Stimulated activated CD4-positive, alpha-beta T cell treated with anti-CD3 and anti-CD28 coated beads, Interleukin-1b, Interleukin-23, amount 100 ng/mL, for 4 hours (primary cell): ENCODE results near the gene RNASE4.
A peak's percentile ranks its signal among the peaks of the same experiment; 100 is the strongest.
"Not testable (repeated sequence)": the region's sequence is repeated elsewhere in the genome, so short reads cannot be mapped to it uniquely, and the experiment has no call there.

Source experiments
- DNase-seq, 2 donors: peaks; one replicate each; pipeline ENCODE4 v3.0.0-alpha.2; 2020; ENCODE audit warnings: low read depth in 2 of 2

The RNASE4 gene, protein sequence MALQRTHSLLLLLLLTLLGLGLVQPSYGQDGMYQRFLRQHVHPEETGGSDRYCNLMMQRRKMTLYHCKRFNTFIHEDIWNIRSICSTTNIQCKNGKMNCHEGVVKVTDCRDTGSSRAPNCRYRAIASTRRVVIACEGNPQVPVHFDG

DNA sequence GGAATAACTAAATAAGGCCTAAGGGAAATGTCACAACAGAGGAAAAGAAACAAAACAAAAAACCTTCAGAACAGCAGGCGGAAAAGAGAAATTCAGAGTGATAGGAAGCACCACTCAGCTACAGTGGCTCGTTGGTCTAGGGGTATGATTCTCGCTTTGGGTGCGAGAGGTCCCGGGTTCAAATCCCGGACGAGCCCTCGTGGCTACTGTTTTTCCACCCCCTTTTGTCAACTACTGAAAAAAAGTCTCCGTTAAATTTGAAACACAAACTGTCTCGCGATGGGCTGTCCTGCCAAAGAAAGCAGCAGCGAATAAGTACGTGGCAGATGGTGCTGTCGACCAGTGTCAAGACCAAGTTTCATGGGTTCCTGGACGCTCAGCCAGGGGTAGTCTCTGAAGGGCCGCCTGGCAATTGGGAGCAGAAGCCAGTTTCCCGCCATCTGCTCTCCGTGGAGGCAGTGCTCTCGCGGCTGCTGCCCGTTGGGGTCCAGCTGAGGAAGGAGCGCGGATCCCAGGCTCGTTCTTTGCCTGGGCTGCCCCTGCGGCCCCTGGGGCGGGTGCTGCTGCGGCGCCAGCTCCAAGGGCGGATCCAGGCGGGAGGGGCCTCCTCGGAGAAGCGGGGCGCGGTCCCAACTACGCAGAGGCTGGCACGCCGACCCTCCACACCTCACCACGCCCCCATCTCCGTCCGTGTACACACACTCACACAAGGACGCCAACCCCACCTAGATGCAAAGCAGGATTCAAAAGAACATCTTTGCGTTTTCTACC, at the start of gene RNASE4:
Gene RNASE4 (plus strand): TSS at position 670 of the 771 bp plus-strand sequence. CDS start 14,812 bp downstream, outside the sequence.
- peak; percentile 71 to 85 for DNase-seq

DNA sequence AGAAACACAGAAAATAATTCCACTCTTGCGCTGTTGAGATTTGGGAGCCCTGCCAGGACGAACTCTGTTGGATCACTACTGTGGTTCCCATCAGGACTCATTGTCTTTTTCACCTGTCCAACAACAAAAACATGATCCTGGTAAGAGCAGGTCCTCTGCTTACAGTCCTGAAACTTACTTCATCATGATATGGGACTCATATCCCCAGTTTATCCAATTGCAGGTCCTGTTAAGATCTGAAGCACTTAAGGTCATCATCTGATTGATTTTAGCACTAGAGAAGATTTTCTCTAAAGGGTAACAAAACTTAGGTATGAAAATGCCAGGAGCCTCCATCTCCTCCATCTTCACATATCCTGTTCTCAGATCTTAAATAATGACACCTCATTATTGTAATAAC, 42.8 kb upstream of the RNASE4 start, which contains the start of gene OR6S1:
Gene OR6S1 (minus strand): TSS at position 101 of the 400 bp plus-strand sequence. CDS start 0 bp downstream, at position 101.
- no peak for DNase-seq

DNA sequence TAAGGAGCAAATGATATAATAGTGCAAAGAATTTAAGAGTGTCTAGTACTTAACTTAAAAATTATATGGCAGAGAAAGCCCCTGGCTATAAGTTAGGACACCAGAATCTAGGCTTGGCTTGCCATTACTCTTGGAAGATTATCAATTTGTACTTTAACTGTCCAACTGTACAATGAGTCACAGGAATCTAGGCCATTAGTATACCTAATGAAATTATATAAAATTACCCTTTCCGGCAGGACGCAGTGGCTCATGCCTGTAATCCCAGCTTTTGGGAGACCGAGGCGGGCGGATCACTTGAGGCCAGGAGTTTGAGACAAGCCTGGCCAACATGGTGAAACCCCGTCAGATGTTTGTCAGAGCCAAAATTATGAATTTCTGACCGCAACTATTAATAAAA, 42.2 kb upstream of the RNASE4 start:
- no peak for DNase-seq

DNA sequence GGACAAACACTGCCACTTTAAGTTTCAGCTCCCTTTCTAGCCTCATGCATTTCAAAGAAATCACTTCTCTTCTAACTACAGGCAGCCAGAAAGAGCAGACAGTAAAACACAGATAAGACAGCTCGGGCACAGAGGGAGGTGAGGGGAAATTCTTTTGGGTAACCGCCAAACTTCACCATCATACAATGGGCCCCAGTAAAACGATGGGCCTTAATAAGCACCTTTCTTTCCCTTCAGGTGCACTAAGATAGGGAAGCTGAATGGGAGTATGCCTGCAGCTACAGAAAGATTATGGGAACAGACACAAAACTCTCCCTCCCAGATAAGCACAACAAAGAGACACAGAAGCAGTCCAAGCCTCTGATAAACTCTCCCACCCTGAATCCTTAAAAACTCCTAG, 41.6 kb upstream of the RNASE4 start:
- DNase-seq, result not testable (repeated sequence)

DNA sequence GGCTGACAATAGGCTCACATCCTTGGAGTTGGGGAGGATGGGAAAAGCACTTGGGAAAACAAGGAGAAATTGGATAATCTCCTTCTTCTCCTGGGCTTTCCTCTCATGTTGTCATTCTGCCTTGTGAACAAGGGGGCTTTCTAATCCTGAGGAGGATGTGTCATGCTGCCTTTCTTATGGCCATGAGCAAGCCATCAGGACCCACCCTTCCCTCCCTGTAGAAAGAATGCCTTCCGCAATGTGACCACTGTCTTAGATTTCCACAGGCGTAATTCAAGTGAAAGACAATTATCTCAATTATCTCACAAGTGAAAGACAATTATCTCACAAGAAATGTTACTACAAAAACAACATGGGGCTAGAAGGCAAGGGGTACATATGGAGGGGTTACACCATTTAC, 39.8 kb upstream of the RNASE4 start:
- DNase-seq, result no peak

DNA sequence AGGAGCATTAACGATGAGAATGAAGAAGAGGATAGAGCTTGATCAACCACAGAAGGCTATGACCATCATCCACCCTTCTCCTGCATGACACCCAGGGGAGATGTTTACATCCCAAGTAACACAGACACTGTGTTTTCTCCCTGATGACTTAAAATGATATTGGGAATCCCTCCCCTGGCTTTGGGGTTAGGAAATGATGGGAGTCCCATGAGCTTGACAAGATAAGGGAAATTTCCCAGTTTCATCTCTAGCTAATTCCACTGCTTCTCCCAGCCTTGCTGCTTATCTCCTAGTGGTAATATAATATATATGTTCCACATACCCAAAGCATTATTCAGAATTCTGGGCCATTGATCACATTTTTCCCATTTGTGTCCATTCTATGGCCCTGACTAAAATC, 38.9 kb upstream of the RNASE4 start:
- DNase-seq, result no peak

DNA sequence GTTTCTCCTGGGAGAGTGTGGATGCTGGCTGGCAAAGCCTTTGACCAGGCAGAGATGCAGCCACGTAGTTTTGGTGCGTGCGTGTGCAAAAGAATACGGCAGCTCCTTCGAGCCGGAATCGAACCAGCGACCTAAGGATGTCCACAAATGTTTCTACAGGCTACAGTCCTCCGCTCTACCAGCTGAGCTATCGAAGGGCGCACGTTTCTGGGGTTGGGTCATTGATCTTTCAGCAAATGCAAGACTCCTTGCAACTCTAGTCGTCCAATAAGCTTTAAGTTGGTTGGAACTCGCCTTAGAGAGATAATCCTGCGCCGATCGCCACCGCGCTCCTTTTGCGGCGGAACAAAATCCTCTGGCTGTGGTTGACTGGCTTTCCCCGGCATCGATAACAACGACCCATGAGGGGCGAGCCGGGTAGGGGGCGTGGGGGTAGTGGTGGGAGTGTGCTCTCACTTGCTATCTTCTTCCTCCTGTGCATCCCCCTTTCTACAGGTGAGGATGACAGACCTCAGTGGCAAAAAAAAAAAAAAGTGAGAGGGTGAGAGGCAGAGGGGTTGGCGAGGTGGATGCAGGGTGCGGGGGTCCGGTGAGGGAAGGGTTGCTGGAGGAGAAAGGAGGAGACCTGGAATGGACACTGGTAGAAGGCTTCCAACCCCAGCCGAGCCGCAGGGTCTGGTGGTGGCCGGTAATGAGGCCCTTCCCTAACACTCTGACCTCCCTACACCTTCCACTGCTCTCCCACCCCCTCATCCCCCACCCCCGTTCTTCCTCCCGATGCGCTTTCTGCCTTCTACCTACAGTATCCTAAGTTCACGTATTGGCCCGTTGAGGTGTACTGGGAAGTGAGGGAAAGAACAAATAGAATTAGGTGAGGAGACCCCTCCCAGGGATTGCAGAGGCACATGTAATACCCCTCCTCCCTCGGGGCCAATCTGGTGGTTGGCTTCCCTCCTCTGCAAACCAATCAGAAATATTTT, 31.1 kb upstream of the RNASE4 start:
- peak in 1 of 2 donors; percentile 41 for DNase-seq

DNA sequence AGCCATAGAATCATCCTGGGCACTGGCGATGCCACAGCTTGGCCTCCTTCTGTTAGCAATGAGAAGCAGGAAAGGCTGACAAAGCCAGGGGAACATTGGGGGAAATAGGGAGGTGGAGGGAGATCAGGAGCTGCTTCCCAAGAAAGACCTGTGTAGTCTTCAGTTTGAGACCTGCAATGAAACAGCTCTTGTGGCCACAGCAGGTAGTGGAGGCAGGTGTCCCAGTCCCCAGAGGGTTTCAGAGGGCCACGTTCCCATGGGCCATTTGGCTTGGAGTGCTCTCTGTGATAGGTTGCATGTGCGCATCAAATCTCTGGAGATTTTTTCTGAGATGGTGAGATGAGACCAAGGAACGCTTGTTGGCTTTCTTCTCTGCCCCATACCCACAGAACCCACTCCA, 28.5 kb upstream of the RNASE4 start:
- no peak for DNase-seq

DNA sequence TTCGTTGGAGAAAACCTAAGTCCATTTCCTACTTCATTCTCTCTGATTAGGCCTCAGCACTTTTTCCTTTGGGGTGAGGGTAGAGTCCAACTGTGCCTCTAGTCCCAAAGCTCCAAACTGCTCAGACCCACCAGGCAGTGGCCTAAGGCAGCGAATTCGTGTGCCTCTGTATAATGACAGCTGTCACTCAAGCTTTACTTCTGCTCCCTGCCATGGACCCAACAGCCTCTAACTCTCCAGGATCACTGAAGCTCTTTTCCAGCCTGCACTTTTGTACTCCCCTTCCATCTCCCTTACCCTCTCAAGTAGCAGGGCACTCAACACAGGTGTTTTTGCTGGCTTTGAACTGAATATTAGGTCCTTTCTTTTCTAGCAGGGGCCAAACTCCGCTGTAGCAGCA, 28.1 kb upstream of the RNASE4 start:
- no peak for DNase-seq

DNA sequence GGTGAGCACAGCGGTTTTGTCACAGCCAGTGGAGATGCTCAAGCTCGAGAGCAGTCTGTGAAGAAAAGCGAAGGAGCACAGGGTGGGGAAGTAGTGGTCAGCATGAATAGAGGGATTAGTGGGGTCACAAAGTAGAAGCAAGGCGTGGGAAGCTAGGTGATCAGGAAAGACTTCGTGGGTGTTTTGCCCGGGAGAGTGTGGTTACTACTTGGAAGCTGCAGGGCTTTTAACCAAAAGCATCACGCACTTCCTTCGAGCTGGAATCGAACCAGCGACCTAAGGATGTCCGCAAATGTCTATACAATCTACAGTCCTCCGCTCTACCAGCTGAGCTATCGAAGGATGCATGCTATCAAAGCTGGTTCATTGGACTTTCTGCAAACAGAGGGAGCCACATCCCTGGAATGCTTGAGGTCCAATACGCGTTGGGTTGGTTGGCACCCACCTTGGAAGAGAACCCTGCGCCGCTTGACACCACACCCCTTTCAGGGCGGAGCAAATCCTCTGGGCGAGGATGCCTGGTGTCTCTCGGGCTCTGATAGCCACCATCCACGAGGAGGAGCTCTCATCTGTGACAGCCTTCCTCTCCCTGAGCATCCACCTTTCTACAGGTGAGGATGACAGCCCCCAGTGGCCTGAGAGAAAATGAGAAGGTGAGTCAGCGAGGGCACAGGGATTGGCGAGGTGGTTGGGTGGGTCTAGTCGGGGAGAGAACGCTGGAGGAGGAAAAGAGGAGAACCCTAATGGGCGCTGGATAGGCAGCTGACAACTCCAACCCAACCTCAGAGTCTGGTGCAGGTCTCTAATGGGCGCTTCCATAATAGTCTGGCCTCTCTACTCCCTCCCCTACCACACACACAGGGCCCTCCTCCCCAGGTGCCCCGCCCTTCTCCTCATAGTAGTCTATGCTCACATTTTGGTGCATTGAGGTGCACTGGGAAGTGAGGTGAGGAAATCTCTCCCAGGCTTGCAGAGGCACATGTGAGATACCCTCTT, 26.8 kb upstream of the RNASE4 start:
- DNase-seq, result no peak

DNA sequence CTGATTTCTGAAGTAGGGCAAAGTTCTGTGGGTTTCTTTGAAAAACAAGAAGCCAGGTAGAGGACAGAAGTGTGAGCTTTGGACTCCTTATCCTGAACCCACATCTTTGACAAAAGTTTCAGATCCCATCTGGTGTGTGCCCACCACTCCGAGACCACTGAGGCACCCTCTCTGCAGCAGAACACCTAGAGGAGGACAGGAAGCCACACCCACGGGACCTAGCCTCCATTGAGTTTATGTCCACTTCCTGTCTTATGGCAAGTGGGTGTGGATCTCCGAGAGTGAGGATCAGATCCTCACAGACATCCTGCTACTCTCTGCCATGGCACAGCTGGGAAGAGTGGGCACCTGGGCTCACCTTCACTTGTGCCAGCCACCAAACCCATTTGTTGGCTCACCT, 26.1 kb upstream of the RNASE4 start:
- DNase-seq, result no peak

DNA sequence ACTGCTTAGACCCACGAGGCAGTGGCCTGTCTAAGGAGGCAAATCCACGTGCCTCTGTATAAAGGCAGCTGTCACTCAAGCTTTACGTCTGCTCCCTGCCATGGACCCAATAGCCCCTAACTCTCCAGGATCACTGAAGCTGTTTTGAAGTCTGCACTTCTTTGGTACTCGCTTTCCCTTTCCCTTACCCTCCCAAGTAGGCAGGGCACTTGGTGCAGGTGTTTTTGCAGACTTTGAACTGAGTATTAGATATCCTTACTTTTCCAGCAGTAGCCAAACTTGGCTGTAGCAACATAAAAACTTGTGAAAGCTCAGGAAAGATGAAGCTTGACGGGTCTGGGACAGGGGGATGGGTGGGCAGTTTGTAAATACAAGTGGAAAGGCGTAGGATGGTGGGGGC, 25.0 kb upstream of the RNASE4 start:
- no peak for DNase-seq

DNA sequence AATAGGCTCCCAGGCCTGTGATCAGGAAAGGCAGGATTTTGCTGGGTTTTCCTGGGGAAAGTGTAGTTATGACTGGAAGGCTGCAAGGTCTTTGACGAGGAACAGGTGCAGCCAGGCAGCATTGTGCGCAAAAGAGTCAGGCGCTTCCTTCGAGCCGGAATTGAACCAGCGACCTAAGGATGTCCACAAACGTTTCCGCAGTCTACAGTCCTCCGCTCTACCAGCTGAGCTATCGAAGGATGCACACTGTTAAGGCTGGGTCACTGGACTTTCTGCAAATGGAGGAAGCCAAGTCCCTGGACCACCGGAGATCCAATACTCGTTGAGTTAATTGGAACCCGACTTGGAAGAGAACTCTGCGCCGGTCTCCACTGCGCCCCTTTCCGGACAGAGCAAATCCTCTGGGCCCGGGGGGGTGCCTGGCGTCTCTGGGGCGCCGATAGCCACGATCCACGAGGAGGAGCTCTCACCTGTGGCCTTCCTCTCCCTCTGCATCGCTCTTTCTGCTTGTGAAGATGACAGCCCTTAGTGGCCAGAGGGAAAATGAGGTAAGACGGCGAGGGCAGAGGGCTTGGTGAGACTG, 24.5 kb upstream of the RNASE4 start:
- no peak for DNase-seq

DNA sequence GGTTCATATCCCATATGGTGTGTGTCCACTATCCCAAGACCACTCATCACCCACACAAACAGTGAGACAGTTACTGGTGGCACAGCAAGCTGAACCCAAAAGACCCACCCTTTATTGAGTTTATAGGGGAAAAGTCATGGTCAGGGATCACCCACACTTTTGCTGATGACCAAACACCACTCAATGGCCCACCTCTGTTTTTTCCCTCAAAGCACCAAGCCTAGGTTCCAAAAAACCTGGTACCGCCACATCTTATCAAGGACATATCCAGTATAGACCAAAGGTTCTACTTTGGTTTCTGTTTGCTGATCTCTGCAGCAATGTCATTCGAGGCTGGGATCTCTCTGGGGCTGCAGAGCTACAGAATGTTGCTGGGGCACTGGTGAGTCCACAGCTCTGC, 23.2 kb upstream of the RNASE4 start:
- DNase-seq, result no peak

DNA sequence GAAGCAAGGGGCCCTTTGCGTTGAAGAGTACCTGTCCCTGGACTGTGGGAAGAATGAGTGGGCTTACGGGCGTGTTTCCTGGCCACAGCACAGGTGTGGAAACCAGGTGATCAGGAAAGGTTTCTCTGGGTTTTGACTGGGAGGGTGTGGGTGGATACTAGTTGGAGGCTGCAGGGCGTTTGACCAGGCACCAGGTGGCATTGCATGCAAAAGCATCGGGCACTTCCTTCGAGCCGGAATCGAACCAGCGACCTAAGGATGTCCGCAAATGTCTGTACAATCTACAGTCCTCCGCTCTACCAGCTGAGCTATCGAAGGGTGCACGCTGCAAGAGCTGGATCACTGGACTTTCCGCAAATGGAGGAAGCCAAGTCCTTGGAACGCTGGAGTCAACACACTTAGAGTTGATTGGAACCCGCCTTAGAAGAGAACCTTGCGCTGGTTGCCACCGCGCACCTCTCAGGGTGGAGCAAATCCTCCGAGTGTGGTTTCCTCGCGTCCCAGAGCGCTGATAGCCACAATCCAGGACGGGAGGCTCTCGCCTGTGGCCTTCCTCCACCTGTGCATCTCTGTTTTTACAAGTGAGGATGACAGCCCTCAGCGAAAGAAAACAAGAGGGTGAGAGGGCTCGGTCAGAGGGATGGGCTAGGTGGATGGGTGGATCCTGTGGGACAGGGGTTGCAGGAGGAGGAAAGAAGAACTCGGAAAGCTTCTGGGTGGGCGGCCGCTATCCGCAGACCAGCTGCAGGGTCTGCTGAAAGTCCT, 21.2 kb upstream of the RNASE4 start:
- peak; percentile 62 to 68 for DNase-seq

DNA sequence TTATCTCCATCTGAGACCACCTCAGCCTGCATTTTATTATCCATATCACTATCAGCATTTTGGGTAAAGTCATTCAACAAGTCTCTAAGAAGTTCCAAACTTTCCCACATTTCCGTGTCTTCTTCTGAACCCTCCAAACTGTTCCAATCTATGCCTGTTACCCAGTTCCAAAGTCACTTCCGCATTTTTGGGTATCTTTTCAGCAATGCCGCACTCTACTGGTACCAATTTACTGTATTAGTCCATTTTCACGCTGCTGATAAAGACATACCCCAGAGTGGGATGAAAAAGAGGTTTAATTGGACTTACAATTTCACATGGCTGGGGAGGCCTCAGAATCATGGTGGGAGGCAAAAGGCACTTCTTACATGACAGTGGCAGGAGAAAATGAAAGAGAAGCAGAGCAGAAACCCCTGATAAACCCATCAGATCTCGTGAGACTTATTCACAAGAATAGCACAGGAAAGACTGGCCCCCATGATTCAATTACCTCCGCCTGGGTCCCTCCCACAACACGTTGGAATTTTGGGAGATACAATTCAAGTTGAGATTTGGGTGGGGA, 17.9 kb upstream of the RNASE4 start:
- DNase-seq, result not testable (repeated sequence)

DNA sequence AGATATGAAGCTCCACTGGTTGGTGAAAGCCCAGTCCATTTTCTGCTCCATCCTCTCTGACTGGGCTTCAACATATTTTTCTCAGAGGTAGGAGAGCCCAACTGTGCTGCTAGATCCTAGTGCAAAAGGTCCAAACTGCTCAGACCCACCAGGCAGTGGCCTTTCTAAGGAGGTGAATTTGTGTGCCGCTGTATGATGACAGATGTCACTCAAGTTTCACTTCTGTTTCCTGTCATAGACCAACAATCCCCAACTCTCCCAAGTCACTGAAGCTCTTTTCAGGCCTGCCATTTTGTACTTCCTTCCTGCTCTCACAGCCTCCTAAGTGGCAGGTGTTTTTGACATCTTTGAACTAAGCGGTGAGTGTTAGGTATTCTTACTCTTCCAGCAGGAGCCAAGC, 16.4 kb upstream of the RNASE4 start:
- no peak for DNase-seq

DNA sequence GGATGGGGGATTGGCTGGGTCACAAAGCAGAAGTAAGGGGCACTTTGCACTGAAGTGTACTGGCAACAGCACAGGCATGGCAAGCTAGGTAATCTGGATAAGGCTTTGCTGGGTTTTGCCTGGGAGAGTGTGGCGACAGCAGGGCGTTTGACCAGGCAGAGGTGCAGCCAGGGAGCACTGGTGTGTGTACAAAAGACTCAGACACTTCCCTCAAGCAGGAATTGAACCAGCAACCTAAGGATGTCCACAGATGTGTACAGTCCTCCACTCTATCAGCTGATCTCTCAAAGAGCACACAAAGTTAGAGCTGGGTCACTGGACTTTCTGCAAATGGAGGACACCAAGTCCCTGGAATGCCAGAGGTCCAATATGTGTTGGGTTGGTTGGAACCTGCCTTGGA, 15.4 kb upstream of the RNASE4 start:
- no peak for DNase-seq

DNA sequence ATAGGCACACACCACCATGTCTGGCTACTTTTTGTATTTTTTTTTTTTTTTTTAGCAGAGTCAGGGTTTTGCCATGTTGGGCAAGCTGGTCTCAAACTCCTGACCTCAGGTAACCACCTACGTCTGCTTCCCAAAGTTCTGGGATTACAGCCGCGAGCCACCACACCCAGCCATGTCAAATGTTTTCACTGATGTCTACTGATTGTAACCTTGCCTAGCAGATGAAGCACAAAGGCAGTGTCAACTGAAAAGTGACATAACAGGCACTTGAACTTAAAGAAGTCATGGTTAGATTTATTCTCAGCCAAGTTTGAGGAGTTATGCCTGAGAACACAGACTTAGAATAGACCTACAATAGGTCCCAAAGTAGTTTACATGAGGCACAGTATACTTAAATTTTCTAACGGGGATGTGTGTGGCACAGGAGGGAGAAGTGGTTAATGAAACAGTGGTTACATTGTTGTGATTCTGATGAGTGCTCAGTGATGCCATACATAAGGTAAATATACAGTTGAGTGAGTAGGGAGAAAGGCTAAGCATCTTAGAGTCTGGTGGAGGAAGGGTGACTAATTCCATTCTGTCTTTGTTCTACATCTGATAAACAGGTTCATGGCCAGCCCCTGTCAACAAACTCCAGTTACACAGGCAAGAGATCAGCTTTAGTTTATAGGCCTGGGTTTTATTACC, 12.6 kb upstream of the RNASE4 start:
- no peak for DNase-seq
